ENCODE measurements around the gene THYN1.

THYN1 gene

GRCh38 chr11:134215836-134216235 is 37.3 kb downstream of the THYN1 start:
- H3K79me2 ChIP-seq: no peaks in the 10 kb centered on the region
- H2AFZ ChIP-seq: no peak overlapping the region
- no peak for TF ChIP-seq CTCF (IDR thresholded peaks at IDR 0.05)
- no peaks in the 10 kb centered on the region for H3K4me1 ChIP-seq
- no peaks in the 10 kb centered on the region for H3K9me3 ChIP-seq (ENCODE audit: control insufficient read depth, low read length)
- H3K27ac ChIP-seq: no peak overlapping the region
- H3K4me2 ChIP-seq (ENCODE audit: low read length): no peak overlapping the region
- no peak overlapping the region for H3K9ac ChIP-seq
- no peaks in the 10 kb centered on the region for H3K36me3 ChIP-seq (ENCODE audit: control insufficient read depth, insufficient read depth, low read length)
- H3K27me3 ChIP-seq (ENCODE audit: control insufficient read depth, insufficient read depth, low read length): no peaks in the 10 kb centered on the region
- H3K4me3 ChIP-seq (ENCODE audit: low read depth, low read length): no peak overlapping the region

GRCh38 chr11:134207538-134208239 is 45.5 kb downstream of the THYN1 start:
- Histone ChIP-seq H3K36me3 (ENCODE audit: control insufficient read depth, insufficient read depth, low read length) (no peaks in the 10 kb centered on the region), H3K27ac (no peak overlapping the region)
- TF ChIP-seq CTCF (IDR thresholded peaks at IDR 0.05): peak; percentile 52

GRCh38 chr11:134206185-134206584 is 47.0 kb downstream of the THYN1 start:
- Histone ChIP-seq H3K4me3 (ENCODE audit: low read depth, low read length) (no peak overlapping the region), H3K27me3 (ENCODE audit: control insufficient read depth, insufficient read depth, low read length) (no peaks in the 10 kb centered on the region), H3K9ac (no peak overlapping the region), H3K79me2 (no peaks in the 10 kb centered on the region), H3K4me1 (no peaks in the 10 kb centered on the region), H3K27ac (no peak overlapping the region), H3K9me3 (ENCODE audit: control insufficient read depth, low read length) (no peaks in the 10 kb centered on the region), H3K4me2 (ENCODE audit: low read length) (no peak overlapping the region), H3K36me3 (ENCODE audit: control insufficient read depth, insufficient read depth, low read length) (no peaks in the 10 kb centered on the region), H2AFZ (no peak overlapping the region)
- TF ChIP-seq CTCF (IDR thresholded peaks at IDR 0.05): no peak

More at GRCh38 chr11:134207538-134208239, 45.5 kb downstream of the THYN1 start:
- Histone ChIP-seq H3K9me3 (ENCODE audit: control insufficient read depth, low read length) (no peaks in the 10 kb centered on the region), H3K4me2 (ENCODE audit: low read length) (no peak overlapping the region), H2AFZ (no peak overlapping the region), H3K4me1 (no peaks in the 10 kb centered on the region), H3K9ac (no peak overlapping the region), H3K4me3 (ENCODE audit: low read depth, low read length) (no peak overlapping the region), H3K27me3 (ENCODE audit: control insufficient read depth, insufficient read depth, low read length) (no peaks in the 10 kb centered on the region), H3K79me2 (no peaks in the 10 kb centered on the region)

- Histone ChIP-seq H3K4me2 (ENCODE audit: low read length) (no peak overlapping the region), H3K4me3 (ENCODE audit: low read depth, low read length) (no peak overlapping the region), H3K9ac (no peak overlapping the region), H3K79me2 (no peaks in the 10 kb centered on the region), H3K4me1 (no peaks in the 10 kb centered on the region), H3K27me3 (ENCODE audit: control insufficient read depth, insufficient read depth, low read length) (no peaks in the 10 kb centered on the region), H2AFZ (no peak overlapping the region), H3K9me3 (ENCODE audit: control insufficient read depth, low read length) (no peaks in the 10 kb centered on the region), H3K27ac (no peak overlapping the region), H3K36me3 (ENCODE audit: control insufficient read depth, insufficient read depth, low read length) (no peaks in the 10 kb centered on the region)
- TF ChIP-seq CTCF (IDR thresholded peaks at IDR 0.05): no peak
These were observed 47.4 kb downstream of the THYN1 start for GRCh38 chr11:134205729-134206128.

- Histone ChIP-seq H3K36me3 (ENCODE audit: control insufficient read depth, insufficient read depth, low read length) (no peaks in the 10 kb centered on the region), H3K79me2 (no peaks in the 10 kb centered on the region), H2AFZ (no peak overlapping the region), H3K27me3 (ENCODE audit: control insufficient read depth, insufficient read depth, low read length) (no peaks in the 10 kb centered on the region), H3K4me1 (no peaks in the 10 kb centered on the region), H3K4me3 (ENCODE audit: low read depth, low read length) (no peak overlapping the region), H3K9ac (no peak overlapping the region), H3K4me2 (ENCODE audit: low read length) (no peak overlapping the region), H3K9me3 (ENCODE audit: control insufficient read depth, low read length) (no peaks in the 10 kb centered on the region), H3K27ac (no peak overlapping the region)
- no peak for TF ChIP-seq CTCF (IDR thresholded peaks at IDR 0.05)
These were observed 50.5 kb downstream of the THYN1 start for GRCh38 chr11:134202661-134203060.
